HepG2 (cell line): ENCODE results near the gene DCP2. TPM values are rescaled to one million over a fixed set of nuclear protein-coding genes. Genes with fewer than 3 reads are reported as not detected.

Source experiments
- ATAC-seq: fragments of 200-7000 bp; cut with Tn5 transposase; 3 replicates; pipeline ENCODE4 v1.9.1; 2020; ENCODE audit warnings: mild to moderate bottlenecking, moderate library complexity
- BruUV-seq: library from RNA; stranded (reverse); fragments of 400-500 nt; replicated peaks from 2 replicates; lab custom pipeline; 2021; lab: Mats Ljungman, UMichigan
- CTCF ChIA-PET: fragments of 300-600 bp; formaldehyde crosslinking; extraction: SDS; loops from one replicate; lab custom pipeline; 2021; ENCODE audit warnings: low total read pairs, inconsistent platforms, low intra/inter-chr PET ratio; lab: Yijun Ruan, JAX
- POLR2A ChIA-PET: fragments of 350-600 bp; sonication (Branson Sonifier 250); formaldehyde crosslinking; loops from one replicate; lab custom pipeline; 2020; ENCODE audit warnings: antibody characterized with exemption, inconsistent platforms; lab: Yijun Ruan, JAX
- DNase-seq: peaks from one replicate; pipeline ENCODE4 v3.0.0-alpha.2; 2015; ENCODE audit warnings: low spot score
- FAIRE-seq: peaks from 3 replicates; lab custom pipeline; 2011; peaks lifted over from hg19 to GRCh38; lab: Jason Lieb, UNC
- H2AFZ ChIP-seq: one replicate; pipeline ENCODE4 v1.6.1; 2011; ENCODE audit warnings: low read length, inconsistent platforms
- H3K27ac ChIP-seq: fragments of 300-600 bp; 3 replicates; pipeline ENCODE4 v1.8.0; 2011; ENCODE audit warnings: mixed run types, mild to moderate bottlenecking, mixed read lengths, low read length, inconsistent platforms; ENCODE audit not compliant: insufficient read depth; ENCODE audit errors: extremely low read length
- H3K27me3 ChIP-seq, 2 experiments: fragments of 200-600 bp in 1 of 2; 2 replicates in 1 of 2; 3 replicates in 1 of 2; pipeline versions ENCODE4 v1.6.0 to v1.8.0; 2011; ENCODE audit warnings: low read length in 2 of 2, mild to moderate bottlenecking in 2 of 2, moderate library complexity in 2 of 2, inconsistent platforms in 1 of 2; ENCODE audit not compliant: insufficient read depth in 2 of 2, control insufficient read depth in 1 of 2
- H3K36me3 ChIP-seq, 2 experiments: fragments of 200-600 bp in 1 of 2; replicated peaks in 1 of 2; 2 replicates in 1 of 2; 3 replicates in 1 of 2; pipeline versions ENCODE4 v1.5.1 to v1.8.0; 2011; ENCODE audit warnings: low read length in 2 of 2, inconsistent platforms in 1 of 2; ENCODE audit not compliant: insufficient read depth in 2 of 2, control insufficient read depth in 1 of 2
- H3K4me1 ChIP-seq: 2 replicates; pipeline ENCODE4 v1.5.1; 2012; ENCODE audit warnings: low read length, inconsistent platforms; ENCODE audit not compliant: insufficient read depth
- H3K4me2 ChIP-seq: 2 replicates; pipeline ENCODE4 v1.6.0; 2011; ENCODE audit warnings: low read depth, low read length, inconsistent platforms
- H3K4me3 ChIP-seq, 3 experiments: fragments of 200-600 bp in 1 of 3; sonication (generic), shearing (Covaris generic) in 1 of 3; replicated peaks in 1 of 3; 2 replicates each; pipeline ENCODE4 v1.5.1; 2011 to 2016; ENCODE audit warnings: low read length in 3 of 3, inconsistent platforms in 2 of 3, low read depth in 2 of 3, mild to moderate bottlenecking in 2 of 3, control low read depth in 1 of 3, mixed read lengths in 1 of 3; ENCODE audit not compliant: insufficient read depth in 1 of 3
- H3K79me2 ChIP-seq: one replicate; pipeline ENCODE4 v1.6.1; 2011; ENCODE audit warnings: low read length, inconsistent platforms; ENCODE audit not compliant: insufficient read depth
- H3K9ac ChIP-seq: 2 replicates; pipeline ENCODE4 v1.6.0; 2011; ENCODE audit warnings: mild to moderate bottlenecking, low read depth, low read length, inconsistent platforms; ENCODE audit not compliant: insufficient read depth
- H3K9me3 ChIP-seq: 2 replicates; pipeline ENCODE4 v1.5.1; 2012; ENCODE audit warnings: mild to moderate bottlenecking, low read length
- H4K20me1 ChIP-seq: 2 replicates; pipeline ENCODE4 v1.6.0; 2011; ENCODE audit warnings: inconsistent platforms, mild to moderate bottlenecking, low read length, moderate library complexity; ENCODE audit not compliant: insufficient read depth
- ARID4A ChIP-seq: sonication (generic); formaldehyde crosslinking; IDR thresholded peaks from 2 replicates; pipeline ENCODE4 v1.5.0; 2020; ENCODE audit warnings: mild to moderate bottlenecking, missing genetic modification reagents, borderline replicate concordance
- DDIT3 ChIP-seq: sonication (generic); formaldehyde crosslinking; IDR thresholded peaks from 2 replicates; pipeline ENCODE4 v1.4.0; 2020; ENCODE audit warnings: mild to moderate bottlenecking, missing genetic modification reagents
- DMAP1 ChIP-seq: IDR thresholded peaks from 2 replicates; pipeline ENCODE4 v1.6.1; 2016
- MATR3 ChIP-seq: sonication (generic); formaldehyde crosslinking; IDR thresholded peaks from 2 replicates; pipeline ENCODE4 v1.4.0; 2020; ENCODE audit warnings: missing genetic modification reagents
- PHF8 ChIP-seq: sonication (generic); formaldehyde crosslinking; IDR thresholded peaks from 2 replicates; pipeline ENCODE4 v1.5.0; 2020; ENCODE audit warnings: missing genetic modification reagents
- ZFP90 ChIP-seq: sonication (generic); formaldehyde crosslinking; IDR thresholded peaks from 2 replicates; pipeline ENCODE4 v1.8.0; 2022; ENCODE audit warnings: missing genetic modification reagents, mild to moderate bottlenecking, inconsistent platforms, borderline replicate concordance
- ZNF225 ChIP-seq: sonication (generic); formaldehyde crosslinking; IDR thresholded peaks from 2 replicates; pipeline ENCODE4 v1.4.0; 2020; ENCODE audit warnings: mild to moderate bottlenecking, missing genetic modification reagents
- ZSCAN21 ChIP-seq: sonication (generic); formaldehyde crosslinking; IDR thresholded peaks from 2 replicates; pipeline ENCODE4 v1.8.0; 2022; ENCODE audit warnings: mild to moderate bottlenecking, missing genetic modification reagents, moderate library complexity, borderline replicate concordance
- WGBS: methylation state at CpG from one replicate; pipeline ENCODE4 v1.1.6; 2017; ENCODE audit warnings: low lambda C conversion rate; 5-methylcytosine and 5-hydroxymethylcytosine counted together
- in situ Hi-C: cut with HindIII; loops from 2 replicates; pipeline ENCODE4 v1.10.0; 2017; ENCODE audit warnings: low pct_unique_long_range_greater_than_20kb; ENCODE audit not compliant: extremely low pct_ligation_motif_present
- intact Hi-C: fragments of 100-400 bp; cut with micrococcal nuclease; formaldehyde crosslinking; loops from one replicate; pipeline ENCODE4 v1.10.0; 2022; ENCODE audit not compliant: unreplicated experiment
- polyA plus RNA-seq, 8 experiments: library from polyadenylated mRNA; depleted of rRNA in 3 of 8; stranded (reverse) in 7 of 8; unstranded in 1 of 8; fragments of >200 nt; fragmentation: Illumina TruSeq in 4 of 8; extraction: Trizol in 4 of 8; gene quantifications; 2 replicates each; pipeline versions ENCODE4 v1.2.1 to v1.2.3, GENCODE V29; 2011 to 2016; ENCODE audit warnings: low read depth in 4 of 8, missing spikeins in 1 of 8, mixed read lengths in 1 of 8; ENCODE audit not compliant: insufficient read depth in 1 of 8
- total RNA-seq, 5 experiments: library from RNA; depleted of rRNA; stranded (reverse); fragments of >200 nt; fragmentation: Illumina TruSeq; extraction: Trizol; gene quantifications; 2 replicates each; pipeline ENCODE4 v1.2.3, GENCODE V29; 2016; ENCODE audit warnings: low read depth in 1 of 5

The DCP2 gene
- total and polyA plus RNA-seq, 2 of the 13 experiments (the other 11 are each of a cell fraction or from before 2014, with no cell fraction given), result 16.2 to 63.4 TPM

DNA sequence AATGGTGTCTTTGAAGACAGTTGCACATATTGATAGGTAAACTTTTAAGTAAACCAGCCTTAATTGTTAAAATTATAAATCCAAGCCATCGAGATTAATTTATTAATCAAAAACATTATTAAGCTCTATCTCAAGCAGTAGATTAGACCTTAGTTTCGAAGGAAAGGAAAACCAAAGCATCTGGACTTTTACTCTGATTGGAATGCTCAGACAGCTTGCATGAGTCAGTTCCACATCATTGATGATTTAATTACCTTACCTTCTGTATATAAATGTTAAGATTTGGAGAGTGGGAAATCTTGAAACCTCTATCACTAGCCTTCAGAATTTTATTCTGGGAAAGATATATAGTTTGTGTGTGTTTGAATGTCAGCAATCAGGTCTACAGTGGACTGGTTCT is 23.9 kb downstream of the DCP2 start:
- Histone ChIP-seq H4K20me1 (no peaks in the 10 kb centered on the region), H3K27me3 (no peaks in the 10 kb centered on the region), H3K4me2 (no peak overlapping the region), H3K4me1 (peaks cover 31% of the 10 kb centered on the region), H2AFZ (no peak overlapping the region), H3K79me2 (peaks cover 30% of the 10 kb centered on the region), H3K9ac (no peak overlapping the region), H3K4me3 (no peak overlapping the region), H3K36me3 (peaks cover 10 to 72% of the 10 kb centered on the region in 2 experiments), H3K27ac (no peak overlapping the region), H3K9me3 (no peaks in the 10 kb centered on the region)
- no TSS peak for BruUV-seq
- no peak for DNase-seq
- CTCF ChIA-PET, result no interaction called here
- 96% methylated on average over 2 of the region's 2 CpGs for WGBS
- no peak for ATAC-seq
- in situ Hi-C loops (no loop called here), intact Hi-C loops (no loop called here)
- FAIRE-seq, result no peak
- no peak for TF ChIP-seq DDIT3 (CRISPR knock-in tag)
- no peak for TF ChIP-seq MATR3 (CRISPR knock-in tag)
- TF ChIP-seq ARID4A, result no peak
- TF ChIP-seq PHF8 (CRISPR knock-in tag), result no peak
- no peak for TF ChIP-seq ZFP90 (CRISPR knock-in tag)
- no peak for TF ChIP-seq DMAP1 (CRISPR knock-in tag)
- no peak for TF ChIP-seq ZSCAN21 (CRISPR knock-in tag)
- TF ChIP-seq ZNF225 (CRISPR knock-in tag), result no peak
- POLR2A ChIA-PET, result no interaction called here
